ENCODE measurements around the gene BTBD2. TPM values are rescaled to one million over a fixed set of nuclear protein-coding genes. Genes with fewer than 3 reads are reported as not detected.

The BTBD2 gene
- total RNA-seq, 1 donor from 2014 or later: 81.5 TPM

DNA sequence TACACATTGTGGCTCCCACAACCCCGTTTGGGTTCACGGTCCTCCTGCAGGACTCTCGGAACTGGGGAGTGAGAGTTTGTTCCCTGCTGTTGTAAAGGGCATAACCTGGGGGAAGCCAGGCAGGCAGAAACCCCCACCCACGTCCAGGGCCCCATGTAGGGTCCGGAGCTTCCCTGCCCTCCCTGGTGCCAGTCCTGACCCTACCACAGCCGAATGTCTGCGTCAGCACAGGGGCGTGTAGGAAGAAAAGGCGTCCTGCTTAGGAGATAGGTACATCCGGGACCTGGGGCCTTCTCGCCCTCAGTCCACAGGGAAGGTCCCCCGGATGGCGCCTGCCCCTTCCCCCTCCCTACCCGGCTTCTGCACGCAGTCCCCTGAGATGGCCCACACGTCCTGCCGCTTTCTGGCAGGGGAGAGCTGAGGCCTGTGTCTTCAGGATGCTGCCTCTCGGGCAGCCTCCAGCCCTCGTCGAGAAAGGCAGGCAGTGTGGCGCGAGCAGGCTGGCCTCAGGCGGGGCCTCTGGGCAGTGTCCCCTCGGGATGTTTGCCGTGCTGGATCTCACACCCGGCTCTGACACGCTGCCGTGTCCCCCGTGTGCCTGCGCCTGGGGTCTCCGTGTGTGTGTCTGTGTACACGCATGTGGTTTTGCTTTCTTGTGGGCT is 55.5 kb downstream of the BTBD2 start:
- no peak overlapping the region for H3K4me3 ChIP-seq
- H3K9me3 ChIP-seq: no peaks in the 10 kb centered on the region
- no peaks in the 10 kb centered on the region for H3K36me3 ChIP-seq
- H3K27ac ChIP-seq: no peak overlapping the region
- no peak for DNase-seq (ENCODE audit: extremely low spot score in 2 of 2)
- no peaks in the 10 kb centered on the region for H3K27me3 ChIP-seq
- TF ChIP-seq POLR2AphosphoS5 (IDR thresholded peaks at IDR 0.05; ENCODE audit: insufficient read depth in 1 of 2, low read depth in 1 of 2) (no peak), POLR2A (IDR thresholded peaks at IDR 0.05) (no peak)
- TF ChIP-seq, protein P1, sequence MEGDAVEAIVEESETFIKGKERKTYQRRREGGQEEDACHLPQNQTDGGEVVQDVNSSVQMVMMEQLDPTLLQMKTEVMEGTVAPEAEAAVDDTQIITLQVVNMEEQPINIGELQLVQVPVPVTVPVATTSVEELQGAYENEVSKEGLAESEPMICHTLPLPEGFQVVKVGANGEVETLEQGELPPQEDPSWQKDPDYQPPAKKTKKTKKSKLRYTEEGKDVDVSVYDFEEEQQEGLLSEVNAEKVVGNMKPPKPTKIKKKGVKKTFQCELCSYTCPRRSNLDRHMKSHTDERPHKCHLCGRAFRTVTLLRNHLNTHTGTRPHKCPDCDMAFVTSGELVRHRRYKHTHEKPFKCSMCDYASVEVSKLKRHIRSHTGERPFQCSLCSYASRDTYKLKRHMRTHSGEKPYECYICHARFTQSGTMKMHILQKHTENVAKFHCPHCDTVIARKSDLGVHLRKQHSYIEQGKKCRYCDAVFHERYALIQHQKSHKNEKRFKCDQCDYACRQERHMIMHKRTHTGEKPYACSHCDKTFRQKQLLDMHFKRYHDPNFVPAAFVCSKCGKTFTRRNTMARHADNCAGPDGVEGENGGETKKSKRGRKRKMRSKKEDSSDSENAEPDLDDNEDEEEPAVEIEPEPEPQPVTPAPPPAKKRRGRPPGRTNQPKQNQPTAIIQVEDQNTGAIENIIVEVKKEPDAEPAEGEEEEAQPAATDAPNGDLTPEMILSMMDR (IDR thresholded peaks at IDR 0.05): no peak
- H3K4me1 ChIP-seq: peaks cover 14% of the 10 kb centered on the region
- intact Hi-C loops (cut with DNase I): no loop called here

DNA sequence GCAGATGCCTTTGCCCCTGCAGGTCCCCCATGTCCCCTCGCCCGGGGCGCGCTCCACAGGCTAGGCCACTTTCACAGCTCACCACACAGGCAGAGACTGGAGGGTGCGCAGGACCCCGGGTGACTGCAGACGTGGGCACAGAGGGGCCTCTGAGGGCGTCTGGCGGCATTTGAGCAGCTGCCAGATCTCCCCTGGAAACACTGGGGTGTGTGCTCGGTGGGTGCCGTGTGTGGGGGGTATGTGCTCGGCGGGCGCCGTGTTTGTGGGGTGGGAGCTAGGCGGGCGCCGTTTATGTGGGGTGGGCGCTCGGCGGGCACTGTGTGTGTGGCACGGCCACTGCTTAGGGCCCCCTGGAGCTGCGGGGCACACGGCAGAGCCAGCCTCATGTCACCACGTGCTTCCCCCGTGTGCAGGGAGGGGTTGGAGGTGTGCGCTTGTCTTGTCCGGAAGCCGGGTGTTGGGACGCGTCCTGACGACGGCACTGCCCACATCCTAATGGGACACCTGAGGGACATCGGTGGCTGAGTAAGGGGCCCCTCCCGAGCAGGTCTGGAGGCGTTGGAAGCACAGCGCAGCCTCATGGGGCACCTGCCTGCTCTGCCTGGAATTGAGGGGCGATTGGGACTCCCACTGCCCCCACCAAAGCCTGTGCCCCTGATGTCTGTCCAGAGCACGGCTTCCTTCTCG is 57.8 kb downstream of the BTBD2 start:
- no peaks in the 10 kb centered on the region for H3K36me3 ChIP-seq
- no peak for DNase-seq (ENCODE audit: extremely low spot score in 2 of 2)
- H3K27me3 ChIP-seq: no peaks in the 10 kb centered on the region
- TF ChIP-seq POLR2AphosphoS5 (IDR thresholded peaks at IDR 0.05; ENCODE audit: insufficient read depth in 1 of 2, low read depth in 1 of 2) (no peak), POLR2A (IDR thresholded peaks at IDR 0.05) (no peak)
- TF ChIP-seq, protein P1 (IDR thresholded peaks at IDR 0.05): no peak
- peaks cover 17% of the 10 kb centered on the region for H3K4me1 ChIP-seq
- no peak overlapping the region for H3K27ac ChIP-seq
- intact Hi-C loops (cut with DNase I): no loop called here
- H3K9me3 ChIP-seq: no peaks in the 10 kb centered on the region
- H3K4me3 ChIP-seq: no peak overlapping the region

GRCh38 chr19:1956868-1957492 is 58.5 kb downstream of the BTBD2 start:
- H3K27me3 ChIP-seq: no peaks in the 10 kb centered on the region
- no peak for DNase-seq (ENCODE audit: extremely low spot score in 2 of 2)
- intact Hi-C loops (cut with DNase I): no loop called here

GRCh38 chr19:1956122-1956494 is 59.4 kb downstream of the BTBD2 start:
- no peak for DNase-seq (ENCODE audit: extremely low spot score in 2 of 2)
- TF ChIP-seq POLR2A (IDR thresholded peaks at IDR 0.05): no peak
- TF ChIP-seq POLR2AphosphoS5 (IDR thresholded peaks at IDR 0.05; ENCODE audit: insufficient read depth in 1 of 2, low read depth in 1 of 2): no peak
- no peaks in the 10 kb centered on the region for H3K36me3 ChIP-seq
- no peaks in the 10 kb centered on the region for H3K27me3 ChIP-seq
- no peak overlapping the region for H3K27ac ChIP-seq
- H3K9me3 ChIP-seq: no peaks in the 10 kb centered on the region
- H3K4me1 ChIP-seq: peaks cover 10% of the 10 kb centered on the region
- intact Hi-C loops (cut with DNase I): no loop called here
- H3K4me3 ChIP-seq: no peak overlapping the region

More at GRCh38 chr19:1956868-1957492, 58.5 kb downstream of the BTBD2 start:
- Histone ChIP-seq H3K9me3 (no peaks in the 10 kb centered on the region), H3K4me1 (peaks cover 17% of the 10 kb centered on the region), H3K27ac (no peak overlapping the region), H3K4me3 (no peak overlapping the region), H3K36me3 (no peaks in the 10 kb centered on the region)
- TF ChIP-seq POLR2AphosphoS5 (IDR thresholded peaks at IDR 0.05; ENCODE audit: insufficient read depth in 1 of 2, low read depth in 1 of 2) (no peak), POLR2A (IDR thresholded peaks at IDR 0.05) (no peak)
- TF ChIP-seq, protein P1 (IDR thresholded peaks at IDR 0.05): no peak

DNA sequence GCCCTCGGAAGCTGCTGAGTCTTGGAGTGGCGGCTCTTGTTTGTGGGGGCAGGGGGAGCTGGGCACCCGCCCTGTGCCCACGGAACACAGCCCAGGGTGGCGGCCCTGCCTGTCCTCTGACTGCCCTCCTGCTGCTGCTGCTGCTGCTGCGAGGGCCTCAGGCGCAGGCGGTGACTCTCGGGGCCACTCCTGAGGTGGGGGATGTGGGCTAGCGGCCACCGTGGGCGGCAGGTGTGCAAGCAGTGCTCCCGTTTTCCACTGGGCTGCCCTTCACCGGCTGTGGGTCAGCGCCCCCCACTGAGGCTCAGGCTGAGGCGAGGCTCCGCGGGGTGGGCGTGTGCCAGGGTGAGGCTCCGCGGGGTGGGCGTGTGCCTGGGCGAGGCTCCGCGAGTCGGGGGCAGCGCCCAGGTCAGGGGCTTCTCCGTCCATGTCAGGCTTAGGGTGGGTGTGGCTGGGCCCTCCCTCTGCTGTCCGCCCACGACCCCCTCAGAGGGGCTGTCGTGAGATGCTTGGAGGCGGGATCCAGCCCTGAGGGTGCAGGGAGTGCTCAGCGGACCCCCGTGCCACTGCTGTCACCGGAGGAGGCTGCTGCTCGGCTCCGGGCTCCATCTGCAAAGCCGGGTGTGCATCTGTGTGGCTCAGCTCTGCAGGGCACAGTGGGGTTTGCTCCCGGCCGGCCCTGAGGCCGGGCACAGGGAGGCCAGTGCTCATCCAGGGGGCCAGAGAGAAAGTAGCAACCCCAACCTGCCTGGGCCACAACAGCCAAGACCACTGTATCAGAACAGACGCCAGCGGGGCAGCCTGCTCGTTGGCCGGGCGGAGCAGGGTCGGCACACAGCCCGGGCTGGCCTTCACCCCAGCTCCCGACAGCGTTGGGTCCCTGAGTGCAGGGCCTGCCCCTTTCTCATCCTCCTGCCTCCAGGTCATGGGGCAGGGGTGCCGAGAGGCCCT is 60.1 kb downstream of the BTBD2 start:
- H3K36me3 ChIP-seq: no peaks in the 10 kb centered on the region
- H3K27ac ChIP-seq: no peak overlapping the region
- H3K9me3 ChIP-seq: no peaks in the 10 kb centered on the region
- TF ChIP-seq, protein P1 (IDR thresholded peaks at IDR 0.05): no peak
- TF ChIP-seq POLR2A (IDR thresholded peaks at IDR 0.05): no peak
- TF ChIP-seq POLR2AphosphoS5 (IDR thresholded peaks at IDR 0.05; ENCODE audit: insufficient read depth in 1 of 2, low read depth in 1 of 2): no peak
- no peak overlapping the region for H3K4me3 ChIP-seq
- H3K4me1 ChIP-seq: peaks cover 8% of the 10 kb centered on the region
- DNase-seq (ENCODE audit: extremely low spot score in 2 of 2): no peak
- intact Hi-C loops (cut with DNase I): no loop called here
- H3K27me3 ChIP-seq: no peaks in the 10 kb centered on the region

Data from vagina (tissue), 2 donors.